SJCRH30 (cell line): ENCODE data around the gene ANK3. TPM values are rescaled to one million over a fixed set of nuclear protein-coding genes. Genes with fewer than 3 reads are reported as not detected.

ENCODE experiments used
- DNase-seq, 2 experiments: peaks; one replicate each; pipeline ENCODE4 v3.0.0-alpha.2; 2015 to 2020
- H3K27ac ChIP-seq: fragments of 250-450 bp; sonication (Bioruptor Pico); 2 replicates; pipeline ENCODE4 v1.5.1; 2020; ENCODE audit warnings: mild to moderate bottlenecking, moderate library complexity
- H3K27me3 ChIP-seq: fragments of 250-450 bp; sonication (Bioruptor Pico); 2 replicates; pipeline ENCODE4 v1.5.1; 2020; ENCODE audit warnings: mild to moderate bottlenecking, moderate library complexity
- H3K36me3 ChIP-seq: fragments of 250-450 bp; sonication (Bioruptor Pico); 2 replicates; pipeline ENCODE4 v1.5.1; 2020; ENCODE audit warnings: mild to moderate bottlenecking, moderate library complexity
- H3K4me1 ChIP-seq: fragments of 250-450 bp; sonication (Bioruptor Pico); 2 replicates; pipeline ENCODE4 v1.5.1; 2020; ENCODE audit warnings: mild to moderate bottlenecking, moderate library complexity
- H3K4me3 ChIP-seq: fragments of 250-450 bp; sonication (Bioruptor Pico); 2 replicates; pipeline ENCODE4 v1.5.1; 2020; ENCODE audit warnings: mild to moderate bottlenecking, moderate library complexity
- H3K9me3 ChIP-seq: fragments of 250-450 bp; sonication (Bioruptor Pico); replicated peaks from 2 replicates; pipeline ENCODE4 v1.5.1; 2020; ENCODE audit warnings: mild to moderate bottlenecking, moderate library complexity
- total RNA-seq: library from RNA; depleted of rRNA; stranded (reverse); fragments of >200 nt; shearing (Covaris generic); gene quantifications from 2 replicates; pipeline ENCODE4 v1.2.3, GENCODE V29; 2014; rRNA removed

ANK3 gene
- total RNA-seq: 2.5 and 2.6 TPM in 2 replicates

- Histone ChIP-seq H3K4me1 (no peaks in the 10 kb centered on the region), H3K27ac (no peak within 1 kb of the TSS), H3K36me3 (no peaks in the 10 kb centered on the region), H3K27me3 (no peaks in the 10 kb centered on the region), H3K4me3 (no peak within 1 kb of the TSS), H3K9me3 (no peaks in the 10 kb centered on the region)
- no peak for DNase-seq
Measured at GRCh38 chr10:60389413-60390025, at the start of gene ANK3. Gene ANK3, minus strand, starts transcription at chr10:60389875. Its CDS starts 337 bp downstream, at chr10:60389538.

- Histone ChIP-seq H3K4me1 (no peaks in the 10 kb centered on the region), H3K36me3 (no peaks in the 10 kb centered on the region), H3K9me3 (no peaks in the 10 kb centered on the region), H3K4me3 (no peak overlapping the region), H3K27me3 (no peaks in the 10 kb centered on the region), H3K27ac (no peak overlapping the region)
- DNase-seq: peak; percentile 13 to 69
Measured at GRCh38 chr10:60434418-60435046, 44.9 kb upstream of the ANK3 start.

GRCh38 chr10:60433684-60434083 lies 44.0 kb upstream of the ANK3 start:
- H3K4me3 ChIP-seq: no peak overlapping the region
- H3K9me3 ChIP-seq: no peaks in the 10 kb centered on the region
- no peaks in the 10 kb centered on the region for H3K4me1 ChIP-seq
- H3K36me3 ChIP-seq: no peaks in the 10 kb centered on the region
- DNase-seq: no peak
- H3K27me3 ChIP-seq: no peaks in the 10 kb centered on the region
- H3K27ac ChIP-seq: no peak overlapping the region

- no peaks in the 10 kb centered on the region for H3K9me3 ChIP-seq
- H3K4me3 ChIP-seq: no peak overlapping the region
- no peak for DNase-seq
- no peaks in the 10 kb centered on the region for H3K27me3 ChIP-seq
- no peaks in the 10 kb centered on the region for H3K36me3 ChIP-seq
- H3K4me1 ChIP-seq: no peaks in the 10 kb centered on the region; the same call in 1 of the 2 replicates
- no peak overlapping the region for H3K27ac ChIP-seq
Measured at GRCh38 chr10:60430836-60431597, 41.3 kb upstream of the ANK3 start.

GRCh38 chr10:60430017-60430416 lies 40.3 kb upstream of the ANK3 start:
- Histone ChIP-seq H3K4me1 (peaks cover 3% of the 10 kb centered on the region; the same call in 1 of the 2 replicates), H3K27ac (no peak overlapping the region), H3K27me3 (no peaks in the 10 kb centered on the region), H3K36me3 (no peaks in the 10 kb centered on the region), H3K9me3 (no peaks in the 10 kb centered on the region), H3K4me3 (no peak overlapping the region)
- no peak for DNase-seq

GRCh38 chr10:60429084-60429849 lies 39.6 kb upstream of the ANK3 start:
- H3K9me3 ChIP-seq: no peaks in the 10 kb centered on the region
- no peak overlapping the region for H3K27ac ChIP-seq
- H3K36me3 ChIP-seq: no peaks in the 10 kb centered on the region
- no peaks in the 10 kb centered on the region for H3K27me3 ChIP-seq
- DNase-seq: no peak
- H3K4me1 ChIP-seq: peaks cover 3% of the 10 kb centered on the region; the same call in 1 of the 2 replicates
- no peak overlapping the region for H3K4me3 ChIP-seq

- no peak for DNase-seq
- Histone ChIP-seq H3K36me3 (no peaks in the 10 kb centered on the region), H3K9me3 (no peaks in the 10 kb centered on the region), H3K4me3 (no peak overlapping the region), H3K27ac (no peak overlapping the region), H3K27me3 (no peaks in the 10 kb centered on the region), H3K4me1 (peaks cover 3% of the 10 kb centered on the region; the same call in 1 of the 2 replicates)
Measured at GRCh38 chr10:60428387-60428737, 38.7 kb upstream of the ANK3 start.

GRCh38 chr10:60427709-60428386 lies 38.2 kb upstream of the ANK3 start:
- Histone ChIP-seq H3K27ac (no peak overlapping the region), H3K4me1 (peaks cover 3% of the 10 kb centered on the region; the same call in 1 of the 2 replicates), H3K36me3 (no peaks in the 10 kb centered on the region), H3K27me3 (no peaks in the 10 kb centered on the region), H3K9me3 (no peaks in the 10 kb centered on the region), H3K4me3 (no peak overlapping the region)
- no peak for DNase-seq

- Histone ChIP-seq H3K4me3 (no peak overlapping the region), H3K27me3 (no peaks in the 10 kb centered on the region), H3K9me3 (no peaks in the 10 kb centered on the region), H3K36me3 (no peaks in the 10 kb centered on the region), H3K4me1 (peaks cover 3% of the 10 kb centered on the region; the same call in 1 of the 2 replicates), H3K27ac (no peak overlapping the region)
- DNase-seq: no peak
Measured at GRCh38 chr10:60427148-60427547, 37.5 kb upstream of the ANK3 start.

- Histone ChIP-seq H3K27ac (no peak overlapping the region), H3K27me3 (no peaks in the 10 kb centered on the region), H3K4me3 (no peak overlapping the region), H3K4me1 (peaks cover 3% of the 10 kb centered on the region; the same call in 1 of the 2 replicates), H3K9me3 (no peaks in the 10 kb centered on the region), H3K36me3 (no peaks in the 10 kb centered on the region)
- DNase-seq: no peak
Measured at GRCh38 chr10:60426425-60426824, 36.8 kb upstream of the ANK3 start.

- peaks cover 3% of the 10 kb centered on the region; the same call in 1 of the 2 replicates for H3K4me1 ChIP-seq
- DNase-seq: no peak
- no peak overlapping the region for H3K4me3 ChIP-seq
- no peak overlapping the region for H3K27ac ChIP-seq
- no peaks in the 10 kb centered on the region for H3K36me3 ChIP-seq
- no peaks in the 10 kb centered on the region for H3K27me3 ChIP-seq
- no peaks in the 10 kb centered on the region for H3K9me3 ChIP-seq
Measured at GRCh38 chr10:60425392-60426110, 35.9 kb upstream of the ANK3 start.

- Histone ChIP-seq H3K4me3 (no peak overlapping the region), H3K27me3 (no peaks in the 10 kb centered on the region), H3K4me1 (peaks cover 3% of the 10 kb centered on the region; the same call in 1 of the 2 replicates), H3K9me3 (no peaks in the 10 kb centered on the region), H3K27ac (no peak overlapping the region), H3K36me3 (no peaks in the 10 kb centered on the region)
- no peak for DNase-seq
Measured at GRCh38 chr10:60424971-60425370, 35.3 kb upstream of the ANK3 start.

- no peak overlapping the region for H3K4me3 ChIP-seq
- DNase-seq: no peak
- H3K9me3 ChIP-seq: no peaks in the 10 kb centered on the region
- H3K4me1 ChIP-seq: peaks cover 3% of the 10 kb centered on the region; the same call in 1 of the 2 replicates
- no peak overlapping the region for H3K27ac ChIP-seq
- no peaks in the 10 kb centered on the region for H3K36me3 ChIP-seq
- no peaks in the 10 kb centered on the region for H3K27me3 ChIP-seq
Measured at GRCh38 chr10:60423920-60424319, 34.2 kb upstream of the ANK3 start.

GRCh38 chr10:60422809-60423208 lies 33.1 kb upstream of the ANK3 start:
- peaks cover 3% of the 10 kb centered on the region; the same call in 1 of the 2 replicates for H3K4me1 ChIP-seq
- DNase-seq: no peak
- no peak overlapping the region for H3K27ac ChIP-seq
- H3K4me3 ChIP-seq: no peak overlapping the region
- no peaks in the 10 kb centered on the region for H3K36me3 ChIP-seq
- H3K27me3 ChIP-seq: no peaks in the 10 kb centered on the region
- no peaks in the 10 kb centered on the region for H3K9me3 ChIP-seq
